K562 (cell line): ENCODE data around the gene GRPEL2. TPM values are rescaled to one million over a fixed set of nuclear protein-coding genes. Genes with fewer than 3 reads are reported as not detected.

ENCODE experiments used
- AFF4 ChIP-seq: sonication (generic); formaldehyde crosslinking; IDR thresholded peaks from 2 replicates; pipeline ENCODE4 v1.8.0; 2023; ENCODE audit warnings: mild to moderate bottlenecking, missing genetic modification reagents
- E2F6 ChIP-seq, 2 experiments: IDR thresholded peaks; 2 replicates each; pipeline ENCODE4 v1.6.1; 2011; ENCODE audit warnings: borderline replicate concordance in 1 of 2, control low read depth in 1 of 2, low read depth in 1 of 2, low read length in 1 of 2, mild to moderate bottlenecking in 1 of 2, mixed read lengths in 1 of 2, moderate library complexity in 1 of 2; ENCODE audit not compliant: insufficient read depth in 1 of 2, insufficient read length in 1 of 2, poor library complexity in 1 of 2, severe bottlenecking in 1 of 2; ENCODE audit errors: extremely low read depth in 1 of 2
- ESRRB ChIP-seq: fragments of 250-450 bp; sonication (Bioruptor Pico); IDR thresholded peaks from 2 replicates; pipeline ENCODE4 v1.5.0; 2020; ENCODE audit warnings: mild to moderate bottlenecking, moderate library complexity, borderline replicate concordance
- KLF1 ChIP-seq: fragments of 450-650 bp; IDR thresholded peaks from 2 replicates; pipeline ENCODE4 v1.6.1; 2016; ENCODE audit warnings: missing genetic modification characterization, missing compliant biosample characterization
- PCBP1 ChIP-seq: fragments of 200-400 bp; formaldehyde crosslinking; IDR thresholded peaks from 2 replicates; pipeline ENCODE4 v1.6.1; 2018; ENCODE audit warnings: mild to moderate bottlenecking, low read depth, low read length; ENCODE audit not compliant: poor library complexity, severe bottlenecking
- PHF8 ChIP-seq: fragments of 200-600 bp; sonication (generic); IDR thresholded peaks from 2 replicates; pipeline ENCODE4 v1.6.1; 2012; ENCODE audit warnings: mixed run types, mild to moderate bottlenecking, inconsistent platforms, low read length, moderate library complexity, borderline replicate concordance
- RBFOX2 ChIP-seq: fragments of 200-400 bp; formaldehyde crosslinking; IDR thresholded peaks from 2 replicates; pipeline ENCODE4 v1.6.1; 2017; ENCODE audit warnings: low read depth, mild to moderate bottlenecking, low read length, moderate library complexity
- SLC30A9 ChIP-seq: fragments of 250-450 bp; sonication (Bioruptor Pico); IDR thresholded peaks from 2 replicates; pipeline ENCODE4 v1.8.0; 2022; ENCODE audit warnings: mild to moderate bottlenecking, moderate library complexity
- ZSCAN32 ChIP-seq: fragments of 450-650 bp; formaldehyde crosslinking; IDR thresholded peaks from 2 replicates; pipeline ENCODE4 v1.4.0; 2020; ENCODE audit warnings: mild to moderate bottlenecking, moderate library complexity
- polyA plus RNA-seq, 8 experiments: library from polyadenylated mRNA; depleted of rRNA in 4 of 8; stranded (reverse) in 5 of 8; unstranded in 3 of 8; fragments of >200 nt; fragmentation: Nextera tagmentation in 2 of 8; fragmentation: Illumina TruSeq in 1 of 8; extraction: Ambion mirVana in 2 of 8; extraction: Trizol in 1 of 8; gene quantifications; 2 replicates each; pipeline versions ENCODE4 v1.2.1 to v1.2.3, GENCODE V29; 2011 to 2014; ENCODE audit warnings: inconsistent platforms in 1 of 8, missing spikeins in 1 of 8
- total RNA-seq, 7 experiments: library from RNA; depleted of rRNA in 6 of 7; stranded (reverse); fragments of >200 nt in 6 of 7; fragmentation: Illumina TruSeq in 2 of 7; extraction: Trizol in 2 of 7; gene quantifications; 2 replicates each; pipeline versions ENCODE4 v1.2.1 to v1.2.3, GENCODE V29; 2011 to 2021; ENCODE audit warnings: low replicate concordance in 1 of 7
- TF ChIP-seq, protein P1 (sequence below): sonication (generic); formaldehyde crosslinking; IDR thresholded peaks from 2 replicates; pipeline ENCODE4 v1.8.0; 2023; ENCODE audit warnings: mild to moderate bottlenecking, missing genetic modification reagents
- TF ChIP-seq, protein P2 (sequence below): sonication (generic); formaldehyde crosslinking; IDR thresholded peaks from 2 replicates; pipeline ENCODE4 v1.8.0; 2022; ENCODE audit warnings: mild to moderate bottlenecking, missing genetic modification reagents

GRPEL2 gene
- total and polyA plus RNA-seq, 9 of the 15 experiments (the other 6 are each of a cell fraction or from before 2014, with no cell fraction given) = 11.2 to 40.5 (median 25.8) TPM

- TF ChIP-seq E2F6 (IDR thresholded peaks at IDR 0.05; ENCODE audit: borderline replicate concordance in 1 of 2, extremely low read depth in 1 of 2, insufficient read depth in 1 of 2, insufficient read length in 1 of 2, low read depth in 1 of 2, low read length in 1 of 2, poor library complexity in 1 of 2, severe bottlenecking in 1 of 2) (peak in 1 of 2 experiments; percentile 4), PHF8 (peak; percentile 14; the same call in 1 of the 2 replicates), RBFOX2 (peak; percentile 63; the same call in 1 of the 2 replicates), SLC30A9 (no peak), KLF1 (no peak), PCBP1 (peak; percentile 3), ESRRB (CRISPR knock-in tag) (no peak), ZSCAN32 (CRISPR knock-in tag) (no peak), AFF4 (CRISPR knock-in tag) (peak; percentile 42; the same call in 1 of the 2 replicates)
- TF ChIP-seq, protein P1, sequence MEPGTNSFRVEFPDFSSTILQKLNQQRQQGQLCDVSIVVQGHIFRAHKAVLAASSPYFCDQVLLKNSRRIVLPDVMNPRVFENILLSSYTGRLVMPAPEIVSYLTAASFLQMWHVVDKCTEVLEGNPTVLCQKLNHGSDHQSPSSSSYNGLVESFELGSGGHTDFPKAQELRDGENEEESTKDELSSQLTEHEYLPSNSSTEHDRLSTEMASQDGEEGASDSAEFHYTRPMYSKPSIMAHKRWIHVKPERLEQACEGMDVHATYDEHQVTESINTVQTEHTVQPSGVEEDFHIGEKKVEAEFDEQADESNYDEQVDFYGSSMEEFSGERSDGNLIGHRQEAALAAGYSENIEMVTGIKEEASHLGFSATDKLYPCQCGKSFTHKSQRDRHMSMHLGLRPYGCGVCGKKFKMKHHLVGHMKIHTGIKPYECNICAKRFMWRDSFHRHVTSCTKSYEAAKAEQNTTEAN = no peak
- TF ChIP-seq, protein P2, sequence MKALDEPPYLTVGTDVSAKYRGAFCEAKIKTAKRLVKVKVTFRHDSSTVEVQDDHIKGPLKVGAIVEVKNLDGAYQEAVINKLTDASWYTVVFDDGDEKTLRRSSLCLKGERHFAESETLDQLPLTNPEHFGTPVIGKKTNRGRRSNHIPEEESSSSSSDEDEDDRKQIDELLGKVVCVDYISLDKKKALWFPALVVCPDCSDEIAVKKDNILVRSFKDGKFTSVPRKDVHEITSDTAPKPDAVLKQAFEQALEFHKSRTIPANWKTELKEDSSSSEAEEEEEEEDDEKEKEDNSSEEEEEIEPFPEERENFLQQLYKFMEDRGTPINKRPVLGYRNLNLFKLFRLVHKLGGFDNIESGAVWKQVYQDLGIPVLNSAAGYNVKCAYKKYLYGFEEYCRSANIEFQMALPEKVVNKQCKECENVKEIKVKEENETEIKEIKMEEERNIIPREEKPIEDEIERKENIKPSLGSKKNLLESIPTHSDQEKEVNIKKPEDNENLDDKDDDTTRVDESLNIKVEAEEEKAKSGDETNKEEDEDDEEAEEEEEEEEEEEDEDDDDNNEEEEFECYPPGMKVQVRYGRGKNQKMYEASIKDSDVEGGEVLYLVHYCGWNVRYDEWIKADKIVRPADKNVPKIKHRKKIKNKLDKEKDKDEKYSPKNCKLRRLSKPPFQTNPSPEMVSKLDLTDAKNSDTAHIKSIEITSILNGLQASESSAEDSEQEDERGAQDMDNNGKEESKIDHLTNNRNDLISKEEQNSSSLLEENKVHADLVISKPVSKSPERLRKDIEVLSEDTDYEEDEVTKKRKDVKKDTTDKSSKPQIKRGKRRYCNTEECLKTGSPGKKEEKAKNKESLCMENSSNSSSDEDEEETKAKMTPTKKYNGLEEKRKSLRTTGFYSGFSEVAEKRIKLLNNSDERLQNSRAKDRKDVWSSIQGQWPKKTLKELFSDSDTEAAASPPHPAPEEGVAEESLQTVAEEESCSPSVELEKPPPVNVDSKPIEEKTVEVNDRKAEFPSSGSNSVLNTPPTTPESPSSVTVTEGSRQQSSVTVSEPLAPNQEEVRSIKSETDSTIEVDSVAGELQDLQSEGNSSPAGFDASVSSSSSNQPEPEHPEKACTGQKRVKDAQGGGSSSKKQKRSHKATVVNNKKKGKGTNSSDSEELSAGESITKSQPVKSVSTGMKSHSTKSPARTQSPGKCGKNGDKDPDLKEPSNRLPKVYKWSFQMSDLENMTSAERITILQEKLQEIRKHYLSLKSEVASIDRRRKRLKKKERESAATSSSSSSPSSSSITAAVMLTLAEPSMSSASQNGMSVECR = 0 out of 2 replicates have a peak, but pooled peaks have one; percentile 44
Observed at GRCh38 chr5:149358294-149358651, 13.0 kb downstream of the GRPEL2 start (continued).
